DMS114 treated with DMSO at 0.1 percent for 48 hours (cell line): ENCODE data around the gene BANK1.

Experiments
- DNase-seq: peaks from one replicate; lab custom pipeline; 2025; ENCODE audit not compliant: unreplicated experiment; lab: John Stamatoyannopoulos, UW

The BANK1 gene, protein sequence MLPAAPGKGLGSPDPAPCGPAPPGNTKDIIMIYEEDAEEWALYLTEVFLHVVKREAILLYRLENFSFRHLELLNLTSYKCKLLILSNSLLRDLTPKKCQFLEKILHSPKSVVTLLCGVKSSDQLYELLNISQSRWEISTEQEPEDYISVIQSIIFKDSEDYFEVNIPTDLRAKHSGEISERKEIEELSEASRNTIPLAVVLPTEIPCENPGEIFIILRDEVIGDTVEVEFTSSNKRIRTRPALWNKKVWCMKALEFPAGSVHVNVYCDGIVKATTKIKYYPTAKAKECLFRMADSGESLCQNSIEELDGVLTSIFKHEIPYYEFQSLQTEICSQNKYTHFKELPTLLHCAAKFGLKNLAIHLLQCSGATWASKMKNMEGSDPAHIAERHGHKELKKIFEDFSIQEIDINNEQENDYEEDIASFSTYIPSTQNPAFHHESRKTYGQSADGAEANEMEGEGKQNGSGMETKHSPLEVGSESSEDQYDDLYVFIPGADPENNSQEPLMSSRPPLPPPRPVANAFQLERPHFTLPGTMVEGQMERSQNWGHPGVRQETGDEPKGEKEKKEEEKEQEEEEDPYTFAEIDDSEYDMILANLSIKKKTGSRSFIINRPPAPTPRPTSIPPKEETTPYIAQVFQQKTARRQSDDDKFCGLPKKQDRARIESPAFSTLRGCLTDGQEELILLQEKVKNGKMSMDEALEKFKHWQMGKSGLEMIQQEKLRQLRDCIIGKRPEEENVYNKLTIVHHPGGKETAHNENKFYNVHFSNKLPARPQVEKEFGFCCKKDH

DNA sequence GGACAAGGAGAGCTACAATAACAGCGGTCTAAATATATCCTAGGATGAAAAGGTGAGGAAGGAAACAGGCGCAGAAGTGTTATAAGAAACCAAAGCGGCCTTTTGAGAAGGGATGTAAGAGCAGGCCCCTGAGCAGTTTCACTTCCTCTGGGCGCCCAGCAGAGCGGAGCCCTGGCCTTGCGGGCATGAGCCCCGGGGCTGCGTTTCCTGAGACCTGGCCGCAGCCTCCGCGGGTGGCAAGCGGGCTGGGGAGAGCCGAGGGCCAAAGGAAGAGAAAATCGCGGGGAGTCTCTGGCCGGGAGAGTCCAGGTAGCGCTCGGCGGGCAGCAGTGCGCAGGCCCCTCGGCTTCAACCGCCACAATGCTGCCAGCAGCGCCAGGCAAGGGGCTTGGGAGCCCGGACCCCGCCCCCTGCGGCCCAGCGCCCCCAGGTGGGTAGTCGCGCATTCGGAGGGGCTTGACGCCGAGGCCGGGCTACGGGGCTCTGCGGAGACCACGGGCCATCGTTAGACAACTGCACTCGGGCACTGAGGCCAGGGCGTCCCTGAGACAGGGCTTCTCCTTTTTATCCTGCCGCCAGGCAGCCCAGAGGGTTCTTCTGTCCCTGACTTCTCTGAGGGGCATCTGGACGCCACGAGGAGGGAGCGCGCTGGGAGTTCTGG is at the start of gene BANK1:
Gene BANK1 (plus strand): TSS at position 210 of the 661 bp plus-strand sequence. CDS start 151 bp downstream, at position 361.
- DNase-seq = no peak

DNA sequence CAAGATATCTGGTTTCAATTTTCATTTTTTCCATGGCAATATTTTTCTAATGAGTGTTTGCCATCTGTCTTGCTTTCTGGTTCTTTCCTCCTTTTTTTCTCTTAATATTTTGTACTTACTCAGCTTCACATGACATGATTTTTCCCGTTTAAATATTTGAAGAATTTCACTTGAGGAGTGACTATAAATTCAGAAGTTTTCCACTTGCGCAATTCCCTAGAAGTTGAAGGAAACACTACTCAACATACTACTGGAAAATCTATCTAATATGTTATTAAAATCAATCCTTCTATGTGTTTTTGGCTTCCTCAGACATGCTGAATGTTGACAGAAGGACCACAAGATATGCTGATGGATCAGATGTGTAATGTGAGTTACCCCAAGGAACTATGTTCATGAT is 36.8 kb upstream of the BANK1 start:
- DNase-seq = no peak

DNA sequence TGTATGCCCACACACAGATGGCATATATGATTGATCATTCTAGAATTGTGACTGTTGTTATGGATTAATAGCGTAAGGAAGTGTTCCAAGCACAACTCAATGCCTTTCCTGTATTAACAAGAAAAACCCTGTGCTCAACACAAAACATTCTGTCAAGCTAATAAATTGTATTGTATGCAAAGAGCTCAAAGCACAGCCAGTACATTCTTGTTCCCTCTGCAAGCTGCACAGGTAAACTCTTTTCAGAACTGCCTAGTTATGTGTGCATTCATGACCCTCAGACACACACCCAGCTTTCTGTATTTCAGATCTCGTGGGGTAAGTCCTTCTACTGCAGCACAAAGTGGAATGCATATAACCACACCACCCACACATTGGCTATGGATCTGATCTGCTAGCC is 34.3 kb upstream of the BANK1 start:
- no peak for DNase-seq

DNA sequence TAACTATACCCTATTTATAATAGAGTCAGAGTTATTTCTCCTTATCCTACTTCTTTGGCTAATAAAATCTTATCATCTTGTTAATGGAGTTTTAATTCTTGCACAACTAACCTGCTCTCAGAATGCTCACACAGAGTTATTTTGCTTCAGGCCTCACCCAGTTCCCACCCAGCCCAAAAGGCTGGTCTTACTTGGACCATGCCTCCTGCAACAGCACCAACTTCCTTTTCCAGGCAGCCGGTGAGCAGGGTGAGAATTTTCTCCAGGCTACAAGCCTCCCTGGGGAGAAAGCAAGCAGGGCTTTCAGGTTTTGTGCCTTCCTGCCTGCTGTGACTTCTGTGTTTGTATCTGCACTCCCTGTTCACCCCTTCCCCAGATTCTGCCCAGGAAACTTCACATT is 29.1 kb upstream of the BANK1 start:
- DNase-seq = no peak

DNA sequence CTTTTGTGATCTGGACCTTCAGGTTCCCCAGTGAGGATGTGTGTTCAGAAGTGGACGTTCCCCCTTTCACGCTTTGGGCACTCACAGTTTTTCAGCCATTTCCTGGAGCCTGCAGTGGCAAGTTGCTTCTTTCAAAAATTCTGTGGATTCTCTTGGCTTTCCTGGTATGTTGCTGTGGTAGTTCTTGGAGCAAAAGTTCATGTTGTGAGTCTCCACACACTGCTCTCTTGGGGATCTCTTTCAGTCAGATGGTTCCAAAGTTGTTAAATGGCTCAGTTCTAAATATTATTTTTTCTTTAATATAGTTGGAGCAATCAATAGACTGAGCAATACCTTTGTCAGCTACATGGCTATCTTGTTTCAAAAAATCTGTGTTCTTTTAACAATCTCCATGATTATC is 28.5 kb upstream of the BANK1 start:
- DNase-seq = no peak

DNA sequence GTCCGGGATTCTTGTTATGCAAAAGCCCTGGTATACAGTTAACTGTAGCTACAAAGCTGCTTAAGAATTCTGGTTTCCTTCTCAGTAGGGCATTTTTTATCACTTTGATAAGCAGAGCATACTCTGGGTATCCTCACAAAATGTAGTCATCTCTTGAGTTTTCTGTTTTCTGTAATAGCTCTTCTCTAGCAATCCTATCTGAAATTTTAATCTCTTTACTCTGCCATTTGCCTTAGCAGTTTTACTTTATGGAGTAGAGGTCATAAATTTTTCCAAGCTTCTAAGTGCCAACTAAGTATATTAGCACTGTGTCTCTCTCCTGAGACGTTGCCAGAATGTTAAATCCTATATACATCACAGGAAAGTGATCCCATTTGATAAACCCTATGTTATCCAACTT is 28.0 kb upstream of the BANK1 start:
- DNase-seq = no peak

DNA sequence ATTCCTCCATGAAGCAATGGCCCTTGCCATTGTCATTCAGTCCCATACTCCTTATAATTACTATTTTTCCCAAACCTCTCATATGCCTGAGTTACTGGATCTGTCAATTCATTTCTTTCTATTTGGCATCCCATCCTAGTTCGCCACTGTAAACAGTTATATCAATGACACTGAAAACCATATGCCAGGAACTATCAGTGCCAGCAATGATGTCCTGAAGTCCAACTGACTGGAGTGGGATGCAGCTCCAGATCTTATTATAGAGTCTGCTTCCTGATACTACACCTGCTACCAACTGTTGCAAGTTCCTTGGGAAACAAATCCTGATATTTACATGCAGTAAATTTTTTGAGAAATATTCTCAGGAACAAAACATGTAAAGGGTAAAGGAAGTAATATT is 27.0 kb upstream of the BANK1 start:
- no peak for DNase-seq

DNA sequence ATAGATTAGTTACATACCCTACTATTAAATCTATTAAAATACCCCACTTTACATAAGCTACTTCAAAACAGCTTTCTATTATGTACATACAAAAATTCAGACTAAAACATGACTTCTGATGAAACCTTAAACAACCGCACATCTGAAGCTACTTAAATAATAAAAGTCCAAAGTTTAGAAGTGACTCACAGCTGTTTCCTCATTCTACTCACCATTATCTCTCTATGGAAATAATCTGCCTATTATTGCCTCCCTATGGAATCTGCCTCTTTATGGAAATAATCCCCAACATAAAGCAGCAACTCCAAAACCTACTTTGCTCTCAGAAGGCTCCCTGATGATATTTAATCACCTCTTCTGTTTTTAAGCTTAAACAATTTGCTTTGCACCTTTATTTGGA is 15.7 kb upstream of the BANK1 start:
- no peak for DNase-seq

DNA sequence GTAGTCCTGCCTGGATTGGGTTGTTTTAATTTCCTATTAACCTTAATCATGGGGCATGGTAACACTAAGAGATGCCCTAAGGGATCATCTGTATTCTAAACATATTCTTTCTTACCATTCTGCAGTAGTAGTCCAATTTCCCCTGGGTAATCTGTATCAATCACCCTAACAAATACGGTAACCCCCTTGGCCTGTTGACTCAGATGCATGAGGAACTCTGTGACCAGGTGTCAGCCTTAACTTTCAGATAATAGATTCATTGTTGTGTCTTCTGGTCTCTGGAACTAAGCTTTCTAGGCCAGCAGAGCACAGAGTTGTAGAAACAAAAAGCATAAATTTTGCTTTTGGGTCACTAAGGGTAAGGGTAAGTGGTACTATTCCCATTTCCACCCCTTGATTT is 13.1 kb upstream of the BANK1 start:
- DNase-seq = no peak

DNA sequence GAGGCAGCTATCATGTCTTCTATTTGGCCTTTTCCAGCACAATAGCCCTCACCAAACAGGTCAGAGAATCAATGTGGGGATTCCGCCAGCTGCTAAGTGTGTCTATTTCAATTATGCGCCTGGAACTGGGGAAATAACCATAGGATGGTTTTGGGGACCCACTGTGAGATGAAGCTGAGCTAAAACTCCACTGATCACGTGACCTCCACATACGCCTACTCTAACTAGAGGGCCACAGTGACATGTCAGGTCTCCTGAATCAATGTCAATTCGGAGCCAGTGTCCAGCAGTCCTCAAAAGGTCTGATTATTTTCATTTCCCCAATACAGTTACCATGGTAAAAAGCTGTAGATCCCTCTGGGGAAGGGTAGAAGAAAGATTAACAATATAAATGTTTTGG is 10.2 kb upstream of the BANK1 start:
- no peak for DNase-seq

DNA sequence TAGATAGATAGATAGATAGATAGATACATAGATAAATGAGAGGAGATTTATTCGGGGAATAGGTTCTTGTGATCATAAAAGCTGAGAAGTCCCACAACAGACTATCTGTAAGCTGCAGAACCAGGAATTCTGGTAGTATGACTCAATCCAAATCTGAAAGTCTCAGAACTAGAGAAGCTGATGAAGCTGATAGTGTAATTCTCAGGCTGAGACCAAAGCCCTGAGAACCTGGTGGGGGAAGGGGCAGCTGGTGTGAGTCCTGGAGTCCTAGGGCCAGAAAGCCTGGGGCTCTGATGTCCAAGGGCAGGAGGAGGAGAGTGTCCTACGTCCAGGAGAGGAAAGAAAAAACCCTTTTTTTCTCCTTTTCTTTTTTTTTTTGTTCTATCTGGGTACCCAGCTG is 8.0 kb upstream of the BANK1 start:
- no peak for DNase-seq

DNA sequence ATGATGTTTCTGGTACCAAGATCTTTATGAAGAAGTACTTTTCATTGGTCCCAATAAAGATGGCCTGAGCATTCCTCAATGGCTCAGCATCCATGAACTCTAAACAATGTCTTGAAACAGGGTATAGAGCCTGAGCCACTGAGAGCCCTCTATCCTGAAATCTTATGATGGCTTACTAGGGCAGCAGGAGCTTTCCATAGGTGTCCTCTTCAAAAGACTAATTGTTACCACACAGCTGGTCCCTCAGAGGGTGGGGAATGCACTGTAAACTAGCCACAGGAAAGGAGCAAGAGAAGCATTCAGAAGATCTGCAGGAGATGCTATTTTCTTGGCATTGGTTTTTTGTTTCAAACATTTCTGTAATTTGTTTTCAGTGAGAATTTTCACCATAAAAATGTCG is 5.6 kb upstream of the BANK1 start:
- no peak for DNase-seq

DNA sequence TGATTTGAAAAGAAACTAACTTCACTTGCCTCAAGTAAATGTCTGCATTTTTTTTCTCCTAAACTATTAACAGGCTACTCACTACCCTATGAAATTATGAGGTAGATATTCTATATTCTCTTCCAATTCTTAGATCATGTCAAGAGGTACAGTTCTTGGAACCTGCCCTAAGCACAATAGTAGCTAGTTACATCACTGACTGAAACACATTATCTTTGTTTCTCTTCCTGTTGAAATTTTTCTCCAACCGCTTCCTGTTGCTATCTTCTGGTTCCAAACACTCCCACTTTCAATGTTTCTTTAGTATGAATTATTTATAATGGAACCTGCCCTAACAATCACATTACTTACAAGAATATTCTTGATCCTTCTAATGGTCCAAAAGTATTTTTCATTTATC is 5.0 kb upstream of the BANK1 start:
- DNase-seq = no peak

DNA sequence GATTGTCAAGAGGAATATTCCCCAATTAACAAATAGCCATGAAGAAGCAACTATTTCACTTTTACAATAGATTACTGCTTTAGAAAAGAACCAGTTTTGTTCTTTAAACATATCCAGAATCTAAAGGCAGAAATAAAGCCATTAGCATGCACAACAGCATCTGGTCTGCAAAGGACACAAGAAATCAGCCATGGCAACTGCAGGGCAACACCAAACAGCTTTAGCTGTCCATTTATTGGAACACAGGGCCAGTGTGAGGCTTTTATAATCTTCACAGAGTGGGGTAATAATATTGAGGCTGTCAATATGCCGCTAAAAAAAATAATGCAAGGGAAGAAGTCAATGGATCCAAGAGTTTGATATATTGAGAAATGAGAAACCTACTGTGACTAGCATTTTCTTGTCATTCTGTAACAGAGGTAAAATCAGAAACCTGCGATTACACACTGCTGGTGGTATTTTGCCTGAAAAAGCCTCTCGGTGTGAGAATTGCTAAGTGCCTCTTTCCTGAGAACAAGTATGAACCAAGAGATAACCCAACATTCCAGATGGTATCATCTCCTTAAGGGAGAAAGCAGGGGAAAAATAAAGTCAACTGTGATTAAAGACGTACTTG is 2.7 kb upstream of the BANK1 start:
- DNase-seq = no peak

DNA sequence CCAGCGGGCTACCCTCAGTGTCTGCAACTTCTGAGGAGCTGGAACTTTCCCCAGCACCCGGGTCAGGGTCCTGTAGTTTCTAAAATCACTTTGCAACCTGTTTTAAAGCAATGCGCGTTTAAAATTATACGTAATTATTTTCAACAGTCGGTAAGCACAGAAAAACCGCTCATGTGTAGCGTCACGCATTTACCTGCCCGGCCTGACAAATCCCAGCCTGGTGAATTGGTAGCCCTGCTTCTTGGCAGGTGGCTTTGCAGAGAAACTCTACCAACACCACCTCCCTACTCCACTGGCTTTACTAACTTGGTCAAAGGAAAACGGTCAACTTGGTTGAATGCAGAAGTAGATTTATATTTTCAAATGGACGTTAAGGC is 640 bp downstream of the BANK1 start:
- DNase-seq = no peak

DNA sequence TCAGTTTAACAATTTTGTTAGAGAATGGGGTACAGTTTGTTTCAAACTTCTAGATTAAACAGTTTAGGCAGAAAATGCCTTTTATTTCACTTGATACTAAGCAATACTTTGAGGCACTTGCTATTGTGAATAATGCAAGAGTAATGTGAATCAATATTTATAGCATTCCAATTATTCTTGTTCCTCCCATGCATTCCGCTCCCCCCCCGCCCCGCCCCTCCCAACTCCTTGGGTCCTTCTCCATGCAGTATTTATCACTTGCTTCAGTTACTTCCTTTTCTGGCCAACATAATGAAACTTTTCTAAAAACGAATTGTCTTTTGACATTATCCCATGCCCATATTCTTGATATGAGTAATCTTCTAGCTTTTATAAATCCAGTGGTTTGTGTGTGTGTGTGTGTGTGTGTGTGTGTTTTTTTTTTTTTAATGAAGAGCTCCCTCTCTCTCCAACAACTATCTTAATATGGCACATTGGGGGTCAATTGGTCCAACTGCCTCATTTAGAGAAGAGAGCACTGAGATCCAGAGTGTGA is 1.6 kb downstream of the BANK1 start:
- DNase-seq = no peak

DNA sequence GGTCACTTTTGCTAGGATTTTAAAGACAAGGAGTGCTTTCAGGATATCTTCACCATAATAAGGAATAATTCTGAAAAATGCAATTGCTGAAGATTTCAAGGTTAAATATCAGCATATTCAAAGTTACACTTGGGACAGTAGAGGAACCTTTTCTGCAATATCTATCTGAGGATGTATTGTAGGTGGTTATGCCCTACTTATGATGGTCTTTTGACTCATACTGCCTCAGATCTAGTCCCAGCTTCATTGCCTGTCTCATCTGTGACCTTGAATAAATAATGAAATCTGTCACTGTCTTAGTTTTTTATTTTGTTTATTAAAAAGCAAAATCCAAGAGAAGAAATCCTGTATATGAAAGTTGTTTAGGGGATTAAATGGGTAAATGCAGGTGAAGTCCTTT is 2.9 kb downstream of the BANK1 start:
- no peak for DNase-seq

DNA sequence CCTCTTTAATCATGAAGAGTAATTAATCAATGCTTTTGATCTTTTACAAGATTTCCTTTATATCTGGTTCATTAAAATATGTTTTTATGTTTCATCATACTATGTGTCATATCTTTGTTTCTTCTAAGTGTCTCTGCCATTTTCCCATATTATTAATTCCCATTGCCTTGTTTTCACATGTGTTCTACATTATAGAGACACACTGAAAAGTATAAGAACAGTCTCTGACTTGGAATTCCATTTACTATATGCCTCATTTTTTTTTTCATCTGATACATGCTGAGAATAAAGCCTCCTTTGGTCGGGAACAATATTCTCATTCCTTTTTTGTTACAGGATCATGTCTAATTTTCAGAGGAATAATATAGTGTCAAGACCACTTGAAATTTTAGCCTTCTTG is 4.3 kb downstream of the BANK1 start:
- no peak for DNase-seq

DNA sequence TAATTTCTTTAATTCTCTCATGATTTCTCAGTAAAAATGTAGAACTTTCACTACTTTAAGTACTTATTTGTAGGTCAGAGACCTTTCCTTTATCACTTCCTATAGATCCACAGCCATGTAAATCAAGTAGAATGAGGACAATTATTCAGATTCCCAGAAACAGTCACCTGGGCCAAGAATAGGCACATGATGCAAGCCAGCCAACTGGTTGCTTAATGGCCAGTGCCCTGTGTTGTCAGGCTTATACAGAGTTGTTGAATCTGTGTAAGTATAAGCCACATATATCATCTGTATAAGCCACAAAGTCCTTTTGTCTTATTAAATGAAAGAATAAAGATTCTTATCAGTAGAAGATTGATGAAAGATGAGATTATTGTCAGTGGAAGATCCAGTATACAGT is 5.2 kb downstream of the BANK1 start:
- no peak for DNase-seq

DNA sequence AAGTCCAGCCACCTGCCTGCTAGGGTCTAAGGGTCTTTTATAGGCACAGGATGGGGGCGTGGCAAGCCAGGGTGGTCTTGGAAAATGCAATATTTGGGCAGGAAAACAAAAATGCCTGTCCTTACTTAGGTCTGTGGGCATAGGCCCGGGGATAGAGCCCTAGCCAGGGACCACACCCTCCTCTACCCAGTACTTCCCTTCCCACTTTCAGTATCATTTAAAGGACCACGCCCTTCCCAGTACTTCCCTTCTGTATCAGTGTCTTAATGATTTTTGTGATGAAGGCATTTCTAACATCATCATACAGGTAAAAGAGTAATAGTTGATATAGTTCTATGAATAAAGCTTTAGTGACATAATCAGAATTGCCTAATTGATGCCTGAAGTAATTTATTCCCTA is 11.4 kb downstream of the BANK1 start:
- DNase-seq = no peak

DNA sequence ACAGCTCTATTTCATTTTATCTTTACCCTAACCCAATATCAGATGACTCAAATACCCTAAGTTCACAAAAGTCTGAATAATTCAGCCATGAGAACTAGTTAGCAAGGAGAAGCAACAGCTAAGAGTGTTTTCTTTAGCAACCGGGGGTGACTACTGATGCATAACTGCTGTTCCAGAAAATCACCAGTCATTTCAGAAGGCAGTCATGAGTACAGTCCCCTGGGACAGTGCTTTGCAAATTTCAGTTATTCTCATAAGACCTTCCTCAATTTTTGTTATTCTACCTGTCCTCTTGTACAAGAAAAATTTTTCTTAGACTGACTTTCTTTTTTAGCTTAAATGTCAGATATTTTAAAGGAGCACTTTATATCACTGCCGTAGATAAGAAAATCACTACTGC is 16.4 kb downstream of the BANK1 start:
- no peak for DNase-seq
